ENCODE results near the gene AUTS2.

The AUTS2 gene

GRCh38 chr7:70377957-70378356 lies 779.7 kb downstream of the AUTS2 start:
- TF ChIP-seq GATA2 (IDR thresholded peaks at IDR 0.05; ENCODE audit: low read depth, low read length) (no peak), GATA3 (IDR thresholded peaks at IDR 0.05; ENCODE audit: low read depth, low read length) (no peak)

DNA sequence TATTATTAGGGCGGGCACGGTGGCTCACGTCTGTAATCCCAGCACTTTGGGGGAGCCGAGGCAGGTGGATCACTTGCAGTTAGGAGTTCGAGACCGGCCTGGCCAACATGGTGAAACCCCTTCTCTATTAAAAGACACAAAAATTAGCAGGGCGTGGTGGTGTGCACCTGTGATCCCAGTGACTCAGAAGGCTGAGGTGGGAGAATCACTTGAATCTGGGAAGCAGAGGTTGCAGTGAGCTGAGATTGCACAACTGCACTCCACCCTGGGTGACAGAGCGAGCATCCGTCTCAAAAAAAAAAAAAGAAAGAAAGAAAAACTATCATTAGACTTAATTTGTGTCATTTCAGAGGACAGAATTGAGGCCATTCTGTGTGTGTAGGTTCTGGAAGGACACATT lies 780.9 kb downstream of the AUTS2 start:
- TF ChIP-seq GATA3 (IDR thresholded peaks at IDR 0.05; ENCODE audit: low read depth, low read length) = no peak
- TF ChIP-seq GATA2 (IDR thresholded peaks at IDR 0.05; ENCODE audit: low read depth, low read length) = no peak

- 0 out of 2 replicates have a peak, but pooled peaks have one; percentile 27 for TF ChIP-seq GATA3 (IDR thresholded peaks at IDR 0.05; ENCODE audit: low read depth, low read length)
- no peak for TF ChIP-seq GATA2 (IDR thresholded peaks at IDR 0.05; ENCODE audit: low read depth, low read length)
Observed at GRCh38 chr7:70380421-70381015, 782.2 kb downstream of the AUTS2 start.

GRCh38 chr7:70383066-70383782 lies 784.9 kb downstream of the AUTS2 start:
- TF ChIP-seq GATA3 (IDR thresholded peaks at IDR 0.05; ENCODE audit: low read depth, low read length) = no peak
- no peak for TF ChIP-seq GATA2 (IDR thresholded peaks at IDR 0.05; ENCODE audit: low read depth, low read length)

DNA sequence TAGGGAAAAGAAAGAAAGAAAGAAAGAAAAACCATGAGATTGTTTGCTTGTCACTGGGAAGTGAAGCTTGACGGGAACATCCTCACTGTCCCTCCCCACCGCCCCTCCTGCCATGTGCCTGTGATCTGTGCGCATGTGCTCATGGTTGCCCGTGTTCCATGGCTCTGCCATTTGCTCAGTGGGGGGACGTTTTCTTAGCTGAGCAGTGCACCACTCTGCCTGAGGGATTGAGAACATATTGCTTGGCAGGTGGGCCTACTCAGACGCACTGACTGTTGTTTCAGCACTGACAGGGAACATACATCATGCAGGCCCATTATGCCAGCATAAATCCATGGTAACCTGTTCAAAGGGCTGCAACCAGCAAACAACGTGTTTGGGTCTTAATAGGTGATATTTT lies 785.7 kb downstream of the AUTS2 start:
- no peak for TF ChIP-seq GATA2 (IDR thresholded peaks at IDR 0.05; ENCODE audit: low read depth, low read length)
- no peak for TF ChIP-seq GATA3 (IDR thresholded peaks at IDR 0.05; ENCODE audit: low read depth, low read length)

GRCh38 chr7:70384891-70385290 lies 786.6 kb downstream of the AUTS2 start:
- TF ChIP-seq GATA3 (IDR thresholded peaks at IDR 0.05; ENCODE audit: low read depth, low read length) = no peak
- no peak for TF ChIP-seq GATA2 (IDR thresholded peaks at IDR 0.05; ENCODE audit: low read depth, low read length)

DNA sequence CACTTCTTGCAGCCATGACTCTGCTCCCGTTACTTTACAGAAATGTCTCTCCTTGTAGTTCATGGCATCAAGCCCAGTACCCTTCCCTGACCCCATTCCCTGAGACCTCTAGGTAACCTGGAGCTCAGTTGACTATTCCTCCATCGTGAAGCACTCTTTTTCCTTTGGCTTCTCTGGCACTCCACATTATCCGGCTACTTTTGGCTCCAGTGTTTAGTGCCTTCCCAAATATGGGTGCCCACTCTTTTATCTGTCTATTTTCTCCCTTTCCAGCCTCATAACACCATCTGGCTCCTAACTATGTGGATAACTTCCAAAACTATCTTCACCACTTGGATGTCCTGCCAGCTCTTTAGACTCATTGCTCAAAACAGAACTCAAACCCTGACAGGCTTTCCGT lies 788.9 kb downstream of the AUTS2 start:
- TF ChIP-seq GATA3 (IDR thresholded peaks at IDR 0.05; ENCODE audit: low read depth, low read length) (no peak), GATA2 (IDR thresholded peaks at IDR 0.05; ENCODE audit: low read depth, low read length) (no peak)

DNA sequence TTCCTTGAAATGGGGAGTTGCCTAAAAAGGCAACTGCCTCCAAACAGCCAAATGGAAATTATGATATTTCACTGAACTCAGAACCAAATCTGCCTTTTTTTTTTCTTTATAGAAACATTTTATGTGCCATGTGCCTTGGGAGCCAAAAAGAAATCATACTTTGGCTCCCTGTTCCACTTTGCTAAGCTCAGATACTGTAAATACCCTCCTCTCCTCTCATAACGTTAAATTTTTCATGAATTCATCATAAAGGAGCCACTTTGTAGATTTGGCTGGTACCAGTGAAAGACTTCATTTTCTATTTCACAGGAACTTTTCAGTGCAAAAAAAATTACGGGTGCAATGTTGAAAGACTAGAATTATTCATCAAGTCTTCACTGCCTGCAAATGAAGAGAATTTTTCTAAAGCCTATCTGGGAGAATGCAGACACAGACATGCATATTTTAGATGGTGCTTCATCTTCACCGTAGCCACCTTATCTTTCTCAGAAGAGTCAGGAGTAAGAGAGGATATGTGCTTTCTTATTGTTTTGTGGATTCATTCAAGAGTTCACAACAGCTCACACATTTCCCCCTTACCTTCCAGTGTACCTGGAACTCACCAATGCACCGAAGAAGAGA lies 791.4 kb downstream of the AUTS2 start:
- TF ChIP-seq GATA3 (IDR thresholded peaks at IDR 0.05; ENCODE audit: low read depth, low read length) (no peak), GATA2 (IDR thresholded peaks at IDR 0.05; ENCODE audit: low read depth, low read length) (no peak)

- TF ChIP-seq GATA3 (IDR thresholded peaks at IDR 0.05; ENCODE audit: low read depth, low read length) (no peak), GATA2 (IDR thresholded peaks at IDR 0.05; ENCODE audit: low read depth, low read length) (no peak)
Observed at GRCh38 chr7:70390251-70390650, 792.0 kb downstream of the AUTS2 start.

GRCh38 chr7:70392256-70392876 lies 794.1 kb downstream of the AUTS2 start:
- TF ChIP-seq GATA2 (IDR thresholded peaks at IDR 0.05; ENCODE audit: low read depth, low read length) (no peak), GATA3 (IDR thresholded peaks at IDR 0.05; ENCODE audit: low read depth, low read length) (no peak)

GRCh38 chr7:70392877-70393435 lies 794.7 kb downstream of the AUTS2 start:
- TF ChIP-seq GATA3 (IDR thresholded peaks at IDR 0.05; ENCODE audit: low read depth, low read length) (no peak), GATA2 (IDR thresholded peaks at IDR 0.05; ENCODE audit: low read depth, low read length) (no peak)

- TF ChIP-seq GATA3 (IDR thresholded peaks at IDR 0.05; ENCODE audit: low read depth, low read length) (no peak), GATA2 (IDR thresholded peaks at IDR 0.05; ENCODE audit: low read depth, low read length) (no peak)
Observed at GRCh38 chr7:70393956-70394355, 795.7 kb downstream of the AUTS2 start.

DNA sequence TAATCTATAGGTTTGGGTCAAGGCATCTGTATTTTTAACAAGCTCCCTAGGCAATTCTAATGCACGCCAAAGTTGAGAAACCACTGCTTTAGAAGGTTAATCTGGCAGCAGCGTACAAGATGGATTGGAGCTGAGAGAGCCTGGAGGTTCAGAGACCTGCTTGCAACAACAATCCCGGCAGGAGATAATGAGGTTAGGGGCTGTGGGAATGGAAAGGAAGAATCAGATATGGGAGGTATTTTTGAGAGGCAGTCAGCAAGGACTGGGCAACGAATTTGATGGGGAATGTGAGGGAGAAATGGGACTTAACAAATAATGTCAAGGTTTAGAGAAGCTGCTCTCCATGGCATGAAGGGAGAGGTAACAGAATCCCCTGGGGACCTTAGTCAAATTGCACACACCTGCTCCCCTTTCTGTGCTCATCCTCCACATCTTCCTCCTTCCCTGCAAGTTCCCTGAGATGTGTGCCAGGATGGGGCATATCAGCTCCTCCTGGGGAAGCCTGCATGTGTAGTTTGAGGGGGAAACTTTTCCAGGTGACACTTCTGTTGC lies 802.6 kb downstream of the AUTS2 start:
- no peak for TF ChIP-seq GATA3 (IDR thresholded peaks at IDR 0.05; ENCODE audit: low read depth, low read length)
- TF ChIP-seq GATA2 (IDR thresholded peaks at IDR 0.05; ENCODE audit: low read depth, low read length) = peak; percentile 71

GRCh38 chr7:70402069-70402468 lies 803.8 kb downstream of the AUTS2 start:
- TF ChIP-seq GATA3 (IDR thresholded peaks at IDR 0.05; ENCODE audit: low read depth, low read length) (no peak), GATA2 (IDR thresholded peaks at IDR 0.05; ENCODE audit: low read depth, low read length) (no peak)
